Suppressor macrophage (primary cell): ENCODE measurements around the gene CLEC16A.

Experiments used
- DNase-seq, 4 experiments: peaks; one replicate each; pipeline ENCODE4 v3.0.0-alpha.2; 2020 to 2022

CLEC16A gene

DNA sequence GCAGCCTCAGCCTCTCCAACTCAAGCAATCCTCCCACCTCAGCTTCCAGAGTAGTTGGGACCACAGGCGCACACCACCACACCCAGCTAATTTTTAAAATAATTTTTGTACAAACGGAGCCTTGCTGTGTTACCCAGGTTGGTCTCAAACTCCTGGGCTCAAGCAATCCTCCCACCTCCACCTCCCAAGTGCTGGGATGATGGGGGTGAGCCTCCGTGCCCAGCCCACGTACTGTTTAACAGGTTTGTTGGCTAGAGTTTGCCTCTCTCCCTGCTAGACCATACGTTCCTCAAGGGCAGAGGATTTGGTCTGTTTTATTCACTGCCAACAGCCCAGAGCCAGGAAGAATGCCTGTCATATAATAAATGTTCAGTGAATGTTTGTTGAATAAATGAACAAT, 285.1 kb downstream of the CLEC16A start:
- no peak for DNase-seq

DNA sequence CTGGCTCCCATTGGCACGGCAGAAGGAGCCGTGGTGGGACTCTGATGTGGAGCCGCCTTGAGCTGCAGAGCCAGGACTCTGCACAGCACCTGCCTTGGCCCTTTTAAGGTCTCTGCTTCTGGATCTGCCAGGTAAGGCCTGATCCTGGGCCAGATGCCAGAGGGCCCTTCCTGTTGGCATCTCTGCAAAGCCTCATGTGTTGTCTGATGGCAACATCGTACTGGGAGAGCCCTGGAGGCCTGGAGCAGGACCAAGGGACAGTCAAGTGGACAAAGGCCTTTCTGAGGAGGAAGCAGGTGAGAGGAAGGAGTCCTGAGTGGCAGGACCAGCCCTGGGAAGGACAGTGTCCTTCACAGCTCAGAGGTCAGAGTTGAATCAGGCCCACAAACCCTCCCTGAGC, 285.5 kb downstream of the CLEC16A start:
- no peak for DNase-seq

DNA sequence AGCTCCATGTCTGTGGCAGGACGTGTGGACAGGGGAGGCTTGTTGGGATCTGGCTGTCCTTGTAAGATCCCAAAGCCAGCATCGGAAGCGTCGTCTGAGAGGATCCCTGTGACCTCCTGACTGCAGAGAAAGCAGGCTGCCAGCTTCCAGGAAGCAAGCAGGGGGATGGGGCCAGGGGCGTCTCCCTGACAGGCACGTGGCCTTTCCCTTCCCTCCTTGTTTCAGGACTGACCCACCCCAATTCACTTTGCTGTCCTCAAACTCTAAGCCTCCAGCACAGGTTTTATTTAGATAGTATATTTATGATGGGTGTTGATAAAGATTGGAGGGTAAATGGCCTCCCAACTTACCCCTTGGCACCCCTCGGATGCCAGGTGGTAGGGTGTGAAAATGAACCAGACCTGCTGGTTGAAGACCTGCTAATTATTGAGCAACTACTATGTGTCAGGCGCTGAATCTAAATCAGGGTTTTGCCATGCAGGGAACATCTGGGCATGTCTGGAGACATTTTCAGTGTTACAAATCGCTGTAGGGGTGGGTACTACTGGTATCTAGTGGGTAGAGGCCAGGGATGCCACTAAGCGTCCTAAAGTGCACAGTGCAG, 287.1 kb downstream of the CLEC16A start:
- no peak for DNase-seq
